ENCODE measurements around the gene ZNF786.
"Not testable (repeated sequence)": the region's sequence is repeated elsewhere in the genome, so short reads cannot be mapped to it uniquely, and the experiment has no call there.

Gene ZNF786

DNA sequence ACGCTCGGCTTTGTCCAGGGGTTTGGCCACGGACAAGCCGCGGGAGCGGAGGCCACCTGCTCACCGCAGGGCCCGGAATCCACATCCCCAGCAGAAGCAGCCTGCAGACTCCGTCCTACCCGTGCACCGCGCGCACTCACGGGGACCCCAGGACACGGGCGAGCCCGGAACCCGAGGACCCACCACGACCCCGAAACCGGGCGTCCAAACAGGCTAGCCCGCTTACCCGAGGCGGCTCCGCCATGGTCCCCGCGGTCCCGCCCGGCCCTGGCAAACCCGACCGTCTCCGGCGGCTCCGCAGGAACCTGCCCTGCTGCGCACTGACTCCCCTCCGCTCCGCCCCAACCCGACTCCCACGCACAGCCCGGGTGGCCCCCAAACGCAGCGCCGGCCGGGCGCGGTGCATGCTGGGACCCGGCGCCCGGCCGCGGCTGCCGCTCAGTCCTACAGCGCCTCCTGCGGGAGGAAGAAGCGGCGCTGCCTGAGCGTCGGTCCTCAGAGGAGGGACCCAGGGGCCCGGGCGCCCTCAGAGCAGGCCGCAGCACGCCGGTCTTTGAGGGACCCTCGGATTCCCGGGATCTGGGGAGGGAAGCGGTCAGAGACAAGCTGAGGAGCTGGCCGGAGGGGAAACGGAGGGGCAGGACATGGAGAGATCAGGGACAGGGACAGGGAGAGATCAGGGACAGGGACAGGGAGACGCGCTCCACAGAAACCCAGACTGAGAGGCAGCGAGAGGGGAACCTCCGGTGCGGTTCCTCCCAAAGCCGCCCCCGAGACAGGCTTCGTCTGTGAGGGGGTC is at the start of gene ZNF786:
Gene ZNF786 (minus strand): TSS at position 322 of the 799 bp plus-strand sequence. CDS start 78 bp downstream, at position 244.
- peak; percentile 90 for DNase-seq (ENCODE audit: low spot score)

DNA sequence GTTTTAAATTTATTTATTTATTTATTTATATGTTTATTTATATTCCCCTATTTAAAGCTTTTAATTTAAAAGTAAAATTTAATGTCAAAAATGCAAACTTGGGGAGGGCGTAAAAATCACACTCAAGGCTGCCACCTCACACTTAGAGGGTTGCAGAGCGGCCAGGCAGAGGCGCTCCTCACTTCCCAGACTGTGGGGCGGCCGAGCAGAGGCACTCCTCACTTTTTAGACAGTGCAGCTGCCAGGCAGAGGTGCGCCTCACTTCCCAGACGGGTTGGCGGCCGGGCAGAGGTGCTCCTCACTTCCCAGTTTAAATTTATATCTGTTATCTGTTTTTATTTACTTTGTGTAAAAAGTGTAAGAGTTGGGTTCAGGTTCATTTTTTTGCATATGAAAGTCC is 45.6 kb upstream of the ZNF786 start:
- DNase-seq (ENCODE audit: low spot score), result no peak

- DNase-seq (ENCODE audit: low spot score), result no peak
These were observed 42.7 kb upstream of the ZNF786 start for GRCh38 chr7:149133028-149133710.

DNA sequence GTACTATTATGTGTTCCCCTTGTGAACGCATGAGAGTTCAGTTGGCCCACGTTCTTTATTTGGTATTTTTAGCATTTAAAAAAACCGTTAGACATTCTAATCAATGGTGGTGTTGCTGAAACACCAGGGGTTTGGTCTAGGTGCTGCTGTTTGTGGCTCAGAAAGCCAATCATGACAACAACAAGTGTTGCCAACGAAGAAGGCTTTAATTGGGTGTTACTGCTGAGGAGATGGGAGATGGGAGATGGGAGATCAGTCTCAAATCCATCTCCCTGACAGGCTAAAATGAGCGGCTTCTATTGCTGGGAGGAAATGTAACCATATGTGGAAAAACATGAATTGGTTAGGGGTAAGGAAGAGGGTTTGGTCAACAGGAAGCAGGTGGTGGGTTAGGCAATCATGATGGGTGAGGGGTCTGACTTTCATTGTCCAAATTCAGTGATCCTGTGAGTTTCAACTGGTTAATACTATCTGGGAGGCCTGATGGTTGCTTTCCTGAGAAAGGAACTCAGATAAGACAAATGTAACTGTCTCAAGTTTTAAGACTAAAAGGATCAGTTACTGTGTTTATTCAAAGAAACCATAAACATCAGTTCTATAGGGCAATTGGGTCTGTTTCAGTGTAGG is 40.2 kb upstream of the ZNF786 start:
- DNase-seq (ENCODE audit: low spot score), result no peak

DNA sequence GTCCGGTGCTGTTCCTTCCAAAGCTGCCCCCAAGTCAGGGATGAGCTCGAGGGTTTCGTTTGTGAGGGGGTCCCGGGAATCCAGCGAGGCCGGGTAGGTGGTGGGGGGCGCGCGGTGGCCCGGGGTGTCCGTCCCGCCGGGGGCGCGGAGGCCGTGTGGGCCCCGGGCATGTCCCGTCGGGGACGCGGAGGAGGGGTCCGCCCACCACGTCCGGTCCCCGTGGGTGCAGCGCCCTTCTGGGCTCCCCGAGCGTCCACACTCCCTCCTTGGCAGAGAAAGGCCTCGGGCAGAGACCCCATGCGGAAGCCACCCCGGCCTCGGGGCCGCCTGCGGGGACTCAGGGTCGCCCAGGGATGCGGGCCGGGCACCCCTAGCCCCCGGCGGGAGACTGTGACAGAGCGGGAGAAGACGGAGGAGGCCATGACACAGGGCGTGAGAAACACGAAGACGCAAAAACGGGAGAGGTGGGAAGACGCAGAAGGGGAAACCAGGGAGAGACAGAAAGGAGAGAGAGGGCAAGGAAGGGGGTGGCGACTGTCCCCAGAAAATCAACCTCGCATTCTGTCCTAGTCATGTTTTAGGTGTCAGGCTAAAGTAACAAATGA is 36.2 kb upstream of the ZNF786 start:
- DNase-seq (ENCODE audit: low spot score), result peak; percentile 64

DNA sequence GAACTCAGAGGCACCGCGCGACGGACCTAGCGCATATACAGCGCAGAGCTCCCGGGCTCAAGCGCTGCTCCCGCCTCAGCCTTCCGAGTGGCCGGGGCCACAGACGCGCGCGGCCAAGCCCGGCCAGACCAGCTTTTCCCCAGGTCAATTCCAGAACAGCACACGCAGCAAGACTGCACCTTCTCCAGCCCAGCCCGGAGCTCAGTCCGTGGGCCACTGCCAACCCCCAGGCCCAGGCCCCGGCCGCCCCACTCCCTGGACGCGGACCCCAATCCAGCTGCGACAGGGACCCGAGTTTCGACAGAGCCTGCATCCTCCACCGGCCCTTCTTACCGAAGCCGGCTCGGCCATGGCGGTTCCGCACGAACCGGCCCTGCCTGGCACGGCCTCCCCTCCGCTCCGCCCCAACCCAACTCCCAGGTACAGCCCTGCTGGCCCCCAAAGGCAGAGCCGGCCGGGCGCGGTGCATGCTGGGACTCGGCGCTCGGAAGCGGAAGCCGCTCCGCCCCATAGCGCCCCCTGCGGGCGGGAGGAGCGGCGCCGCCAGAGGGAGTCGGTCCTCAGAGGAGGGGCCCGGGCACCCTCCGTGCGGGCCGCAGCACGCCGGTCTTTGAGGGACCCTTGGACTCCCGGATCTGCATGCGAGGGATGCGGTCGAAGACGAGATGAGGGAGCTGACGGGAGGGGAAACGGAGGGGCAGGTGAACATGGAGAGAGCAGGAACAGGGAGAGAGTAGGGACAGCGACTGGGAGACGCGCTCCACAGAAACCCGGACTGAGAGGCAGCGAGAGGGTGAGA is 35.5 kb upstream of the ZNF786 start, which contains the start of gene ZNF425:
Gene ZNF425 (minus strand): TSS at position 462 of the 799 bp plus-strand sequence. CDS start 111 bp downstream, at position 351.
- peak; percentile 92 for DNase-seq (ENCODE audit: low spot score)

DNA sequence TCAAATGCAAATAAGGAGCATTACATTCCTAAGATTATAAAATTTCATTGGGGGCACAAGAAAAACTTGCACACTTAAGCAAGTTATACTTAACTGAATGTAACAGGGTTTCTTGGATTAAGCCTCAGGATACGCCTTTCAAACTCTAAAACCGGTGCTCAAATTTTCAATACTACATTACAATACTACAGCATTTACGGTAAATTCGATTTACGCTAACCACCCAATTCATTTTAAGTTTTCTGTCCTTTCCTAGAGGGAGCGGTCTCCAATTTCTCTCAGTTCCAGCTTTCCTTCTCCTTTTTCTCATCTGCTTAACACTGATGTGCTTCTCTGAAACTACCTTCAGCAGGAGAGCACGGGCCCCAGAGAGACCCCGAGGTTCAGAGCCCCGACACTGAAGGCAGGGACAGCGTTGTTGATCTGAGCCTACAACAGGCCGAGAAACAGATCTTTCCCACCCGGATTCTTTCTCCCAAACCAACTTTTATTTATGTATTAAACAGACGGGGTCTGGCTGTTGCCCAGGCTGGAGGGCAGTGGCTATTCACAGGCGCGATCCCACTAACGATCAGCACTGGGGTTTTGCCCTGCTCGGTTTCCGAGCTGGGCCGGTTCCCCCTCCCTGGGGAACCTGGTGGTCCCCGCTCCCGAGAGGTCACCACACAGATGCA is 34.8 kb upstream of the ZNF786 start:
- DNase-seq (ENCODE audit: low spot score), result no peak

DNA sequence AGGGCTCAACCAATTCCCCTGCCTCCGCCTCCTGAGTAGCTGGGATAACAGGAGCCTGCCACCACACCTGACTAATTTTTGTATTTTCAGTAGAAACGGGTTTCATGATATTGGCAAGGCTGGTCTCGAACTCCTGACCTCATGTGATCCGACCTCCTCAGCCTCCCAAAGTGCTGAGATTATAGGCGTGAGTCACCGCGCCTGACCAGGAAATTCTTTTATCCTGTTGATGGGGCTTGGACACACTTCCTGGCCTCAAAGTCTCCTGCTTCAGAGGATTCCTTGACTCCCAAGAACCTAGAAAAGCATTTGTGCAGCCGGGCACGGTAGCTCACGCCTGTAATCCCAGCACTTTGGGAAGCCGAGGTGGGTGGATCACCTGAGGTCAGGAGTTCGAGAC is 19.5 kb upstream of the ZNF786 start:
- no peak for DNase-seq (ENCODE audit: low spot score)

GRCh38 chr7:149104749-149105148 is 14.2 kb upstream of the ZNF786 start:
- DNase-seq (ENCODE audit: low spot score), result no peak

DNA sequence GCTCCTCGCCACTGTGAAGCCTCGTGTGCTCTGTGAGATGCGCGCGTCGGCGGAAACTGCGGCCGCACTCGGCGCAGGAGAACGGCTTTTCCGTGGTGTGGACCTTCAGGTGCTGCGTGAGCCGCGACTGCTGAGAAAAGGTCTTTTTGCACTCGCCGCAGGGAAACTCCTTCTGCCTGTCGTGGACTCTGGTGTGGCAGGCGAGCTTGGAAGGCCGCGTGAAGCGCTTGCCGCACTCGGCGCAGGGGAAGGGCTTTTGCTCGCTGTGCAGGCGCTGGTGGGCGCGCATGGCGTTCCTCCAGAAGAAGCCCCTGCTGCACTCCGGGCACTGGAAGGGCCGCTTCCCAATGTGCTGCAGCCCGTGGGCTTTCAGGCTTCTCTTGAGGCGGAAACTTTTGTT is 13.7 kb upstream of the ZNF786 start:
- DNase-seq (ENCODE audit: low spot score), result no peak

- no peak for DNase-seq (ENCODE audit: low spot score)
These were observed 12.9 kb upstream of the ZNF786 start for GRCh38 chr7:149103424-149103823.

- no peak for DNase-seq (ENCODE audit: low spot score)
These were observed 12.1 kb upstream of the ZNF786 start for GRCh38 chr7:149102666-149103065.

- DNase-seq (ENCODE audit: low spot score), result no peak
These were observed 10.3 kb upstream of the ZNF786 start for GRCh38 chr7:149100821-149101220.

- no peak for DNase-seq (ENCODE audit: low spot score)
These were observed 8.5 kb upstream of the ZNF786 start for GRCh38 chr7:149099058-149099457.

DNA sequence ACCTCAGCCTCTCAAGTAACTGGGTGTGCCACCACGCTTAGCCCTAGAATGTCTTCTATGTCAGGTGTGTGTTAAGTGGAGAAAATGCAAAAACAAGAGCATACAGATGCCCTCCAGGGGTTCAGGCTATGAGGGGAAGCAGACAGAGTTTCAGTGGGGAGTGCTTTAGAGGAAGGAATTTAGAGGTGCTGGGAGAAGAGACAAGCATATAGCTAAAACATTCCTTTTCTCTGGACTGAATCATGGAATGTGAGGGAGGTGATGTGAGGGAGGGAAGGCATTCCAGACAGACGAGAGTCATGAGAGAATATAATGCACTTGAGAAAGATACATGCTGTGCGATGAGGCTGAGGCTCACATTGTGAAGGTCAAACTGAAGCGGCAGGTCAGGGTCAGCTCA is 6.6 kb upstream of the ZNF786 start:
- DNase-seq (ENCODE audit: low spot score), result no peak

GRCh38 chr7:149093228-149093627 is 2.7 kb upstream of the ZNF786 start:
- DNase-seq (ENCODE audit: low spot score), result no peak

- DNase-seq (ENCODE audit: low spot score), result not testable (repeated sequence)
These were observed 1.7 kb upstream of the ZNF786 start for GRCh38 chr7:149092244-149092643.

DNA sequence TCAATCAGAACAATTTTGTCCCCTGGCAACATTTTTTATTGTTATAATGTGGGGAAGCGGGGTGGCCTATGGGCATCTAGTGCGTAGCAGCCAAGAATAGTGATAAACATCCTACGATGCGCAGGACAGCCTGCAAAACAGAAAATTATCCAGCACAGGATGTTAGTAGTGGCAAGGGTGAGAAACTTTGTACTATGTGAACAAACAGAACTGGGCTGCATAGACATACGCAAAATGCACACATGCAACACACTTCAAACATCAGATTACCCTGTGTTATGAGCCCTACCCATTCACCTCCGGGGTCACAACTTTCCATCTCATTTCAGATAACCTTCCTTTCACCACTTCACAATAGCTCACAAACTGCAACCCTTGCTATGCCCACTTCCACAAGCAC is 3.1 kb downstream of the ZNF786 start:
- no peak for DNase-seq (ENCODE audit: low spot score)

- no peak for DNase-seq (ENCODE audit: low spot score)
These were observed 4.7 kb downstream of the ZNF786 start for GRCh38 chr7:149085866-149086265.

DNA sequence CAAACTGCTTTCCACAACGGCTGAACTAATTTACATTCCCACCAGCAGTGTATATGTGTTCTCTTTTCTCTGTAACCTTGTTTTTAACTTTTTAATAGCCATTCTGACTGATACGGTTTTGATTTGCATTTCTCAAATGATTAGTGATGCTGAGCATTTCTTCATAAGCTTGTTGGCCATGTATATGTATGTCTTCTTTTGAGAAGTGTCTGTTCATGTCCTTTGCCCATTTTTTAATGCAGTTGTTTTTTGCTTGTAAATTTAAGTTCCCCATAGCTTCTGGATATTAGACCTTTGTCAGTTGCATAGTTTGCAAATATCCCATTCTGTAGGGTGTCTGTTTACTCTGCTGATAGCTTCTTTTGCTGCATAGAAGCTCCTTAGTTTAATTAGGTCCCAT is 6.1 kb downstream of the ZNF786 start:
- DNase-seq (ENCODE audit: low spot score), result no peak

- DNase-seq (ENCODE audit: low spot score), result no peak
These were observed 8.6 kb downstream of the ZNF786 start for GRCh38 chr7:149081914-149082313.
